Measurements from ENCODE around the gene KRT74. TPM values are rescaled to one million over a fixed set of nuclear protein-coding genes. Genes with fewer than 3 reads are reported as not detected.
A peak's percentile ranks its signal among the peaks of the same experiment; 100 is the strongest.

Gene KRT74
- total RNA-seq, 6 experiments from 2014 or later, result not detected

DNA sequence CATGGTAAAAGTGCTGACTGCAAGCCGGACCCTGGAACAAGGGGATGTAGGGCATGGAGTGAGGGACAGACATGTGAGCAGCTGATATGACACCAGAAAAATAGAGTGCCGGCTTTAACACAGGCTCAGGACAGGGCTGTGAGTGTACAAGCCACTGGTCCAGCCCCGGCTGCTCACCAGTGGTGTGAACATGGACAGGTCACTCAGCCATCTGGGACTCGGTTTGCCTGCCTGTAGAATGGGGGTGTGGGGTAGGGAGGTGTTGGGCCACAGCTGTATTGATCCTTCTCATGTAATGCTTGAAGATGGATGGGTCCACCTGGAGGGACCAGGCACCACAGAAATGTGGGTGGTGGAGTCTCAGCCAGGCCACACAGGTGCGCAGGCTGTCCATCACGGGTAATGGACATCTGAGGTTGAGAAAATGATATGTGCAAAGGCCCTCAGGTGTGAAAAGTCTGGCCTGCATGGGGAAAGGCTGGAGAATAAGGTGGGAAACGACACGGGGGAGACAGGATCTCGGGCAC is 10.6 kb upstream of the KRT74 start:
- no peak for DNase-seq

GRCh38 chr12:52582971-52583456 is 9.4 kb upstream of the KRT74 start:
- ATAC-seq, result peak; percentile 95 to 99 (median 97)
- intact Hi-C loops (cut with DNase I), result no loop called here
- no peaks in the 10 kb centered on the region for H3K9me3 ChIP-seq
- no peak overlapping the region for H3K4me3 ChIP-seq
- no peaks in the 10 kb centered on the region for H3K4me1 ChIP-seq
- 7% methylated on average over 6 of the region's 7 CpGs for WGBS (ENCODE audit: insufficient coverage, low coverage, low lambda C conversion rate, missing lambda C conversion rate)
- TF ChIP-seq CTCF (IDR thresholded peaks at IDR 0.05), result peak; percentile 66 to 78 (median 70)
- no peak for TF ChIP-seq POLR2A (IDR thresholded peaks at IDR 0.05)
- no peak overlapping the region for H3K27ac ChIP-seq
- no peaks in the 10 kb centered on the region for H3K36me3 ChIP-seq
- no peaks in the 10 kb centered on the region for H3K27me3 ChIP-seq
- DNase-seq, result peak; percentile 57 to 71 (median 65)

More for the DNA sequence above, 10.6 kb upstream of the KRT74 start:
- Histone ChIP-seq H3K4me3 (no peak overlapping the region), H3K27me3 (no peaks in the 10 kb centered on the region), H3K4me1 (no peaks in the 10 kb centered on the region), H3K36me3 (no peaks in the 10 kb centered on the region), H3K9me3 (no peaks in the 10 kb centered on the region), H3K27ac (no peak overlapping the region)
- 75% methylated on average over 9 of the region's 9 CpGs for WGBS (ENCODE audit: insufficient coverage, low coverage, low lambda C conversion rate, missing lambda C conversion rate)
- no peak for TF ChIP-seq CTCF (IDR thresholded peaks at IDR 0.05)
- no peak for TF ChIP-seq POLR2A (IDR thresholded peaks at IDR 0.05)
- intact Hi-C loops (cut with DNase I), result no loop called here
- no peak for ATAC-seq

- Histone ChIP-seq H3K36me3 (no peaks in the 10 kb centered on the region), H3K4me3 (no peak overlapping the region), H3K27ac (no peak overlapping the region), H3K4me1 (no peaks in the 10 kb centered on the region), H3K9me3 (no peaks in the 10 kb centered on the region), H3K27me3 (no peaks in the 10 kb centered on the region)
- no peak for DNase-seq
- TF ChIP-seq POLR2A (IDR thresholded peaks at IDR 0.05), result no peak
- no peak for TF ChIP-seq CTCF (IDR thresholded peaks at IDR 0.05)
- ATAC-seq, result no peak
- 83% methylated on average over 2 of the region's 2 CpGs for WGBS (ENCODE audit: insufficient coverage, low coverage, low lambda C conversion rate, missing lambda C conversion rate)
- intact Hi-C loops (cut with DNase I), result no loop called here
Observed at GRCh38 chr12:52582486-52582885, 8.8 kb upstream of the KRT74 start.

DNA sequence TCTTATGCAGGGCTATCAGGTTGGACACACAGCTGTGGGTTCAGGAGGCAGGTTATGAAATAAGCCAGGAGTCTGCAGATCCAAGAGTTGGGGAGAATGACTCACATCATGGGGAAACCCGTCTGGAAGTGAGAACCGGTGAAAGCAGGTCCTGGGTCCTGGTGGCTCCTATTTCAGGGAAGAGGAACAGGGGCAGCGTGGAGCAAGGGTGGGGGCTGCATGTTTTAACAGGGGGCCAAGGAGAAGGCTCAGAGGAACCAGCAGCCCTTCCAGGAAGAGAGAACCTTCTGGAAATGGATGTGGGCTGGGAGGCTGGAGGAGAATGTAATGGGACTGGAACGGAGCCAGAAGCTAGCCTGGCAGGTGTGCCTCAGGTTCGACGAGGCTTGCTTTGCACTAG is 7.8 kb upstream of the KRT74 start:
- Histone ChIP-seq H3K36me3 (no peaks in the 10 kb centered on the region), H3K4me3 (no peak overlapping the region), H3K27me3 (no peaks in the 10 kb centered on the region), H3K27ac (no peak overlapping the region), H3K4me1 (no peaks in the 10 kb centered on the region), H3K9me3 (no peaks in the 10 kb centered on the region)
- no peak for ATAC-seq
- DNase-seq, result peak in 1 of 3 donors; percentile 23
- intact Hi-C loops (cut with DNase I), result loop anchor here in 1 of 2 donors (2.0 kb wide), 1 partner anchor 297 kb away; no protein-coding TSS in a partner anchor
- TF ChIP-seq POLR2A (IDR thresholded peaks at IDR 0.05) (no peak), CTCF (IDR thresholded peaks at IDR 0.05) (no peak)
- 42% methylated on average over 6 of the region's 6 CpGs for WGBS (ENCODE audit: insufficient coverage, low coverage, low lambda C conversion rate, missing lambda C conversion rate)
